ACC112 (cell line): ENCODE measurements around the gene MYO18A.

Experiments
- H2AFZ ChIP-seq: fragments of 200-600 bp; sonication (generic); one replicate; pipeline ENCODE4 v1.6.0; 2017; ENCODE audit warnings: antibody characterized with exemption, low read length; ENCODE audit not compliant: unreplicated experiment
- H3K27ac ChIP-seq: fragments of 200-600 bp; sonication (generic); 2 replicates; pipeline ENCODE4 v1.5.1; 2014; ENCODE audit warnings: low read depth, mild to moderate bottlenecking, antibody characterized with exemption, low read length, moderate library complexity
- H3K27me3 ChIP-seq: fragments of 200-600 bp; sonication (generic); 2 replicates; pipeline ENCODE4 v1.6.1; 2014; ENCODE audit warnings: mild to moderate bottlenecking, antibody characterized with exemption, low read length, moderate library complexity, mixed read lengths; ENCODE audit not compliant: insufficient read depth
- H3K36me3 ChIP-seq: fragments of 200-600 bp; sonication (generic); 2 replicates; pipeline ENCODE4 v1.6.1; 2016; ENCODE audit warnings: mild to moderate bottlenecking, antibody characterized with exemption, low read length, moderate library complexity, mixed read lengths; ENCODE audit not compliant: insufficient read depth
- H3K4me1 ChIP-seq: fragments of 200-600 bp; sonication (generic); one replicate; pipeline ENCODE4 v1.6.1; 2016; ENCODE audit warnings: low read length, mixed read lengths; ENCODE audit not compliant: insufficient read depth, unreplicated experiment, control insufficient read depth
- H3K4me3 ChIP-seq: fragments of 200-600 bp; sonication (generic); 2 replicates; pipeline ENCODE4 v1.5.1; 2014; ENCODE audit warnings: mild to moderate bottlenecking, low read depth, low read length
- H3K79me2 ChIP-seq: fragments of 200-600 bp; sonication (generic); one replicate; pipeline ENCODE4 v1.6.0; 2016; ENCODE audit warnings: low read length; ENCODE audit not compliant: control insufficient read depth, unreplicated experiment, insufficient read depth

Gene MYO18A

DNA sequence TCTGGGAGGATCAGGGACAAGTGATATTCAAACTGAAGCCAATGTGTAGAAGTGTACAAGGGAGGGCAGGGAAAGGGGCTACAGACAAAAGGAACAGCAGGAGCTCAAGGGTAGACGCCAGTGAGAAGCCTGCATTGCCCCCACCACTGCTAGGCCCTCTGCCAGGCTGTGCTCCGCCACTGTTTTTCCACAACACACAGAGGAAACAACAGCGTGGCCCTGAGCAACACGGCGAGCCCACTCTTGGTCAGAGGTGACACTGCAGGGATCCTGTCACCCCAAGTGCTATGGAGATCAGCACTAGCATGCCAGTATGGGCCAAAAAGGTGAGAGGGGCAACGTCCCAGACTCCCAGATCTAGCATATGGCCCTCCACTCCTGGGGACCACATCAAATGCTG lies 23.4 kb downstream of the MYO18A start:
- Histone ChIP-seq H3K27ac (no peak overlapping the region), H3K4me3 (no peak overlapping the region), H3K79me2 (peaks cover 3% of the 10 kb centered on the region), H3K36me3 (no peaks in the 10 kb centered on the region), H3K27me3 (no peaks in the 10 kb centered on the region), H2AFZ (no peak overlapping the region), H3K4me1 (peaks cover 61% of the 10 kb centered on the region)

DNA sequence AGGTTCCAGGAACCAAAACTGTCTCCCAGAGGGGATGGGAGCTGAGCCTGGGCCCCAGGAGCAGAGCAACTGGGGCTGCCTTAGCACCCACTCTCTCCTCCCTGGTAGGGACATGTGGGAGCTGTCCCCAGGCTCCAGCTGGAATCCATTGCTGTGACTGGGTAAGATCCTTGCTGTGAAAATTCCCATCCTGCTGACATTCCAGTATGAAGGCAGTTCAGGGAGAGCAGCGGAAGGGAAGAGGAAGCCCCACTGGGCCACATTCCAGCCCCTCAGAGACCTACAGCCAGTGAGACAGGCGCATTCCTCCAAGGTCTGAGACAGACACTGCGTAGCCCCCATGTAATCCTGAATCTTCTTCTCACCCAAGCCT lies 24.2 kb downstream of the MYO18A start:
- 0 out of 2 replicates have a peak overlapping the region, but pooled peaks have one; percentile 15 for H3K27ac ChIP-seq
- H3K36me3 ChIP-seq = no peaks in the 10 kb centered on the region
- H3K4me3 ChIP-seq = no peak overlapping the region
- H3K4me1 ChIP-seq = peaks cover 68% of the 10 kb centered on the region
- H2AFZ ChIP-seq = no peak overlapping the region
- H3K27me3 ChIP-seq = no peaks in the 10 kb centered on the region
- peaks cover 3% of the 10 kb centered on the region for H3K79me2 ChIP-seq

DNA sequence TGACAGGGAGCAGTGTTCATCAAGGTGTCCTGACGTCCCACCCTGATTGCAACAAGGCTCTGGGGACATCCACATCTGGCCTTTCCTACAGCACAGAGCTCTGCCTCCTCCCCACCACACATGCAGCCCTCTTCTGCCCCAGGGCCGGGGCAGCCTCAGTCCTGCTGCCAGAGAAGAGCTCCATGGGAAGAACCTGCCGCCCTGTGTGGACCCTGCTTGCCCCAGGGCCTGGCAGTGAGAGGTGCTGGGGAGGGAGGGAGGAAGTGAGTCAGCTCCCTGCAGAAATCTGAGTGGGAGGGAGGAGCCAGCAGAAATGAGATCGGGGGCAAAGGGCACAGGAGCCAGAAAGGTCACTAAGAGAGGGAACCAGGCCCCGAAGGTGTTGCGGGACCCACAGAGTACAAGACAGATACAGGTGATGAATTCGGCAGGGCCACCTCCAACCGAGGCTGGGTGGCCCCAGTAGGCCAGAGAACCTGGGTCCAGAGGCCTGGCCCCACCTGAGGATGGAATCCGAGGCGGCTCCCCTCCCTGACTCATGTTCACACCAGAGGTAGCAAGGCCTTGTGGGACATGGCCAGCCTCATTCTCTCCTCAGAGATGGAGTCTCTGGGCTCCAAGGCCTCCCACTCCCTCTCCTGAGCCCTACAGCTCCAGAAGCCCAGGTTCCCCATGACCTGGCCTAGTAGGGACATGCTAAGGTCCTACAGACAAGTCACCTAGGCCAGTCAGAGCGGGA lies 24.8 kb downstream of the MYO18A start:
- no peak overlapping the region for H2AFZ ChIP-seq
- H3K27ac ChIP-seq = 0 out of 2 replicates have a peak overlapping the region, but pooled peaks have one; percentile 15
- H3K79me2 ChIP-seq = peaks cover 3% of the 10 kb centered on the region
- H3K27me3 ChIP-seq = no peaks in the 10 kb centered on the region
- no peak overlapping the region for H3K4me3 ChIP-seq
- no peaks in the 10 kb centered on the region for H3K36me3 ChIP-seq
- peaks cover 67% of the 10 kb centered on the region for H3K4me1 ChIP-seq

DNA sequence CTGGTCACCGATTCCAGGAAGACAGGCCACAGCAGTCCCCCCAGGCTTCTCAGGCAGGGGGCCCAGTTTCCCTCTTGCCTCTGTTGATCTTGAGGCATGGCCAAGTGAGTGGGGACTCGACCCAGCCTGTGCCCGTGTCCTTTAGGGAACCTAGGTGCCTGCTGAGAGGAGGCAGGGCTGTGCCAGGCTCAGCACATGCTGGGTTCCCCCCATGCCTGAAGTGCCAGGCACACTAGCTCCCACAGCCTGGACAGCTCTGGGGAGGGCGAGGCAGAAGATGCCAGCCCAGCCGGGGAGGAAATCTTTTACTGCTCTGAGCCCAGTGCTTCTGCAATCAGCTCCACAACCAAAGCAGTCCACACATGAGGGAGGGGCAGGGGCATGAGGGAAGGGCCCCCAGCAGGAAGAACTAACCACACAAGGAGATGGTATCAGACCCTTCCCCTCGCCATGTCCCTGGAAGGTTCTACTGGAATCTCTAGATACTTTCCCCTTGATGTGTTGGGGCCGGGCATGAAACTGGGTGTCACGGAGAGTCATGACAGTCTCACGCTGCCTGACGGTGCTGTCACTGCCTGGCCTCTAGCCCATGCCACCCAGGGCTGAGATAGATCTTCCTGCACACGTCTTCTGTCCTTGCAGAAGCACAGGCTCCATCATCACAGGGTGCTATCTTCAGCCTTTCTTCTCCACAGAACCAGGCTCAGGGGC lies 25.5 kb downstream of the MYO18A start:
- Histone ChIP-seq H3K27me3 (no peaks in the 10 kb centered on the region), H3K4me3 (no peak overlapping the region), H3K79me2 (peaks cover 3% of the 10 kb centered on the region), H3K27ac (no peak overlapping the region), H2AFZ (no peak overlapping the region), H3K36me3 (no peaks in the 10 kb centered on the region), H3K4me1 (peaks cover 66% of the 10 kb centered on the region)

DNA sequence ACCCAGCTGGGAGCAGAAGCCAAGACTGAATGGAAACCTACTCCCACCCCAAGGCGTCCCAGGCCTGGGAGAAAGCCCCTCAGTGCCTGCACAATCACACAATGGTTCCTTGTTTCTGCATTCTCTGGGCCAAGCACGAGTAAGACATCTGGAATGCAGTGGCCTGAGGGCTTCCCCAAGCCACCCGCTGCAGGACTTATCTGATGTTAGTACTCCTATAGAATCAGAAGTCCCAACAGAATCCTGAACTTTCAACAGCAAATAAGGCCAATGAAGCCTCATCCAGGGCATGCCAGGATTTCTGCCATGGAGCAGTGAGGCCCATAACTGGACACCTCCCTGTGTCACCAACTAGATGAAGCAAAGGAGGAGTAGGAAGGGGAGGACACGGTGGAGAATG lies 28.6 kb downstream of the MYO18A start:
- H3K27ac ChIP-seq = no peak overlapping the region
- H2AFZ ChIP-seq = no peak overlapping the region
- no peak overlapping the region for H3K4me3 ChIP-seq
- H3K36me3 ChIP-seq = no peaks in the 10 kb centered on the region
- no peaks in the 10 kb centered on the region for H3K27me3 ChIP-seq
- no peaks in the 10 kb centered on the region for H3K79me2 ChIP-seq
- H3K4me1 ChIP-seq = peaks cover 45% of the 10 kb centered on the region

DNA sequence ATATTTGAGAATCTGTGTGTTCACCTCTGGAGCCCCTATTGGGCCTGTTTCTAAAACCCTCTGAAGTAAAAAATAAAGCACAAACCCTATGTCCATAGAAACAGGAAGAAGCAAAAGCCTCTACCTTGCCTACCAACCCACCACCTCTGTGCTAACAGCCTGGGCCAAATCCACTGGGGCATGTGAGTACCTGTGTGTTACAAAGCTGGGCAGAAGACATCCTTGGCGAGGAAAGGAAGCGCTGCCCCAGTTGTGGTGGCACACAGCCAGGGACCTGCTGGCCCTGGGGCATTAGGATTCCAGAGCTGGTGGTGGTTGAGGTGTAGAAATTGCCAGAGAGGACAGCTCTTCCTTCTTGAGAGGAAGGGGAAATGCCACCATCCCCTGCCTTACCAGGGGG lies 30.0 kb downstream of the MYO18A start:
- H3K4me3 ChIP-seq = no peak overlapping the region
- H3K36me3 ChIP-seq = no peaks in the 10 kb centered on the region
- no peak overlapping the region for H3K27ac ChIP-seq
- H3K79me2 ChIP-seq = no peaks in the 10 kb centered on the region
- peaks cover 37% of the 10 kb centered on the region for H3K4me1 ChIP-seq
- H2AFZ ChIP-seq = no peak overlapping the region
- no peaks in the 10 kb centered on the region for H3K27me3 ChIP-seq

DNA sequence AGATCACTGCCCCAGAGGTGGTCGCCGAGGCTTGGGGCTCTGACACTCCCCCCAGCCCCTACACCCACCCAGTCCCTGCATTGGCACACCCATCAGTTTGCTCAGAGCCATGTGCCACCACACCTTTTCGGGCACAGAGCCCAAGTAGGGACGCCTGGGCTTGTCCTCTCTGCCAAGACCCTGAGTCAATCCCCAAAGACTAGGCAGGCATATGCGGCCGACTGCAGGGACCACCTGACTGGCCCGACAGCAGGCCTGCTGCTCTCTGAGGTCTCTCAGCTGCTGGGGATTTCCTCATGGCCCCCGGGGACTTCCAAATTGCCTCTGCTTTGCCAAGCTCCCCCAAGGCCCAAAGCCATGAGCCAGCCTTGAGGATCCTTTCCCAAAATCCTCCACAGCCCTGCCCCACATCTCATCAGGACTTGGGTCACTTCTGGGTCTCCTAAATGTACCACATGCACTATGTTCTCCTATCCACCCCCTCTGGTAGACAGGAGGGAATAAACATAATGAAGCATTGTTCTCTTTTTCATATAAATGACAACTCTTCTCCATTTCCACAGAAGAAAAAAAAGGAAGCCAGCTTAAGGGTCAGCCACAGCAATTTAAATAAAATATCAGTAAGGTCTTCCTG lies 30.6 kb downstream of the MYO18A start:
- H3K4me3 ChIP-seq = peak overlapping the region; percentile 77
- H3K79me2 ChIP-seq = no peaks in the 10 kb centered on the region
- H2AFZ ChIP-seq = no peak overlapping the region

DNA sequence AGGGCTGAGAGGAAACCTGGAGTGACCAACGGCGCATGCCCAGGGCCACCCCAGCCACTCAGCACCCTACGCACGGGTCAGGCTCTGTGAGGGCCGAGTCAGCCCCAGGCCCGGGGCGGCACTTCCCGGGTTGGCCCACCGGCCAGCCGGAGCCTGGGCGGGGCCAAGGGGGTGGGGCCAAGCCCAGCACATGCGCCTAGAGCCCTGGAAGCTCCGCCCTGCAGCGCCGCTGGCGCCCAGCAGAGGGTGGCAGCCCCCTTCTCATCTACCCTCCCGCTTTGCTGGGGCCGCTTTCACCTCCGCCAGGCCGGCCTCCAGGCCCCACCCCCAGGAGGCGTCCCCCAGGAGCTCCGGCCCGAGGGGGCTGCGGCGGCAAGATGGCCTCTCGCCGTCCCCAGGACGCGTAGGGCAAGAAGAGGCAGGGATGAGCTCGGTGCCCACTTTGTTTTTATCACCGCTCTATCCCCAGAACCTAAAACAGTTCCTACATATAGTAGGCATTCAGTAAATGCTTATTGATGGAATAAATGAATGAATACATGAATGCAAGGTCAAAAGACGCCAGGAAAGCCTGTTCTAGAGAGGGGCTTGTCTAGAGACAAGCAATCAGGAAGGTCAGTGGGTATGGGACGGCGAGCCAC lies 31.3 kb downstream of the MYO18A start:
- H2AFZ ChIP-seq = peak overlapping the region; percentile 91
- no peaks in the 10 kb centered on the region for H3K79me2 ChIP-seq
- H3K36me3 ChIP-seq = no peaks in the 10 kb centered on the region
- peaks cover 33% of the 10 kb centered on the region for H3K4me1 ChIP-seq
- no peaks in the 10 kb centered on the region for H3K27me3 ChIP-seq
- H3K27ac ChIP-seq = no peak overlapping the region; the same call in 1 of the 2 replicates
- H3K4me3 ChIP-seq = peak overlapping the region; percentile 77

More for the DNA sequence above, 30.6 kb downstream of the MYO18A start:
- Histone ChIP-seq H3K27me3 (no peaks in the 10 kb centered on the region), H3K27ac (no peak overlapping the region; the same call in 1 of the 2 replicates), H3K4me1 (peaks cover 33% of the 10 kb centered on the region), H3K36me3 (no peaks in the 10 kb centered on the region)

DNA sequence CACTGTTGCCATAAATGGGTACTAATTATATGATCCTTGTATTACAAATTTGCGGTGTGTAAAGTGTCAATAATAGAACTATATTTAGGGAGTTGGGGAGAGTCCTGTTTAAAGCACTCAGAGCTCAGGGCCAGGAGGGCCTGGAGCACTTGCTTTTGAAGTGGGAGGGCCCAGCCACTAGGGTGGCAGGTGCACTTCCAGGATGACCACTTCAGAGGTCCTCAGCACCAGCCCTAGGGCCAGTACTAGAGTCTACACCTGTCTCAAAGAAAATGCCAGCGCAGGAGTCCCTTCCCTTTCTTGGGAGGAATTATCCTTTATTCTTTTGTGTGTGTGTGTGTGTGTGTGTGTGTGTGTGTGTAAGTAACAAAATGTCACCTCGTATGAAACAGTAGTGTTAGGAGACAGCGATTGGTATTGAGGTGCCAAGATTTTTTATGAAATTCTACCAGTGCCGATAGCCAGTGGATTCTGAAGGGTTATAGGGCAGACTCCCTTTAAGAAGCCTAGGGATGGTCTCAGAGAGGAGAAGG lies 31.9 kb downstream of the MYO18A start:
- peaks cover 36% of the 10 kb centered on the region for H3K4me1 ChIP-seq
- H3K4me3 ChIP-seq = peak overlapping the region; percentile 32; the same call in 1 of the 2 replicates
- H3K79me2 ChIP-seq = no peaks in the 10 kb centered on the region
- no peak overlapping the region for H3K27ac ChIP-seq
- H3K27me3 ChIP-seq = no peaks in the 10 kb centered on the region
- H2AFZ ChIP-seq = peak overlapping the region; percentile 19
- H3K36me3 ChIP-seq = no peaks in the 10 kb centered on the region

DNA sequence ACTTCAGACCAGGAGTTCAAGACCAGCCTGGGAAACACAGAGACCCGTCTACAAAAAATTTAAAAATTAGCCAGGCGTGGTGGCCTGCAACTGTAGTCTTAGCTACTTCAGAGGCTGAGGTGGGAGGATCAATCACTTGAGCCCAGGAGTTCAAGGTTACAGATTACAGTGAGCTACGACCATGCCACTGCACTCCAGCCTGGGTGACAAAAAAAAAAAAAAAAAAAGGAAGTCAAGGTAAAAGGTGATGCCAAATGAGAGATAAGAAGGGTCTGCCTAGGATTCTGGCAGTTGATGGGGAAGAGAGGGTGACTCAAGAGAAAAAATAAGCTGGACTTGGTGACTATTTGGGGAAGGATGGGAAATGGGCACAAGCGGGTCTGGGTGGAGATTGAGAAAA lies 32.5 kb downstream of the MYO18A start:
- no peak overlapping the region for H3K4me3 ChIP-seq
- no peaks in the 10 kb centered on the region for H3K79me2 ChIP-seq
- no peaks in the 10 kb centered on the region for H3K36me3 ChIP-seq
- H3K27me3 ChIP-seq = no peaks in the 10 kb centered on the region
- H3K4me1 ChIP-seq = peaks cover 41% of the 10 kb centered on the region
- H2AFZ ChIP-seq = no peak overlapping the region
- H3K27ac ChIP-seq = no peak overlapping the region
